Measurements from ENCODE around the gene BAIAP3. TPM values are rescaled to one million over a fixed set of nuclear protein-coding genes. Genes with fewer than 3 reads are reported as not detected.
"Not testable (repeated sequence)": the region's sequence is repeated elsewhere in the genome, so short reads cannot be mapped to it uniquely, and the experiment has no call there.

Gene BAIAP3
- total and polyA plus RNA-seq, 2 donors (not counting 3 experiments of a cell fraction or from before 2014, with no cell fraction given) = 0.36 to 0.66 TPM

DNA sequence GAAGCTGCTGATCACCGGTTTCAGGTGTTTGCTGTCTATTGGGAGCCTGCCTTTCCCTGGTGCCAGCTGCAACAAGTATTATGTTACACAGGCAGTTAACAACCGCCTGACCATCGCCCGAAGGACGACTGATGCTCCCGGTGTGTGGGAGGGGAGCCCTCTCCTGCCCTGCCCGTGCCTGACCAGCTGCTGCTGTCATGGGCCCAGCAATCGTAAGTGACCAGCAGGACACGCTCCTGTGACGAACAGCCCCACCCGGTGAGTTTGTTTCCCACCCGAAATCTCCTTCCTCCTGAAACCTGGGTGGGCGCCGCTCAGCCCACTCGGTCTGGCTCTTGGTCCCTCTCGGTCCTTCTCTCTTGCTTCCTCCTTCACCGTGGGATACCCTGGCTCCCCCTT, 41.9 kb upstream of the BAIAP3 start:
- intact Hi-C loops (cut with micrococcal nuclease) = no loop called here

DNA sequence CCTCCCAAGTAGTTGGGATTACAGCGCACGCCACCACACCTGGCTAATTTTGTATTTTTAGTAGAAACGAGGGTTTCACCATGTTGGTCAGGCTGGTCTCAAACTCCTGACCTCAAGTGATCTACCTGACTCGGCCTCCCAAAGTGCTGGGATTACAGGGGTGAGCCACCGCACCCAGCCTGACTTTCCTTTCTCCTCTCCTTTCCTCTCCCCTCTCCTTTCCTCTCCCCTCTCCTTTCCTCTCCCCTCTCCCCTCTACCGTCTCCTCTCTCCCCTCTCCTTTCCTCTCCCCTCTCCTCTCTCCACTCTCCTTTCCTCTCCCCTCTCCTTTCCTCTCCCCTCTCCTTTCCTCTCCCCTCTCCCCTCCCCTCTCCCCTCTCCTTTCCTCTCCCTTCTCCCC, 41.2 kb upstream of the BAIAP3 start:
- BruUV-seq (replicated peaks); DNase-seq (ENCODE audit: low read depth, low spot score); H3K4me3 ChIP-seq (replicated peaks in 1 of 3; ENCODE audit: insufficient read depth in 1 of 3, low read depth in 1 of 3, low read length in 3 of 3); intact Hi-C loops (cut with micrococcal nuclease); H4K20me1 ChIP-seq (replicated peaks; ENCODE audit: control insufficient read depth, extremely low read depth, insufficient read depth, low read length); H3K79me2 ChIP-seq (ENCODE audit: control insufficient read depth, insufficient read depth, low read length); H3K27ac ChIP-seq (ENCODE audit: insufficient read depth, low read depth, low read length); CTCF ChIA-PET; H3K4me2 ChIP-seq (ENCODE audit: insufficient read depth, low read length); H2AFZ ChIP-seq (ENCODE audit: low read depth, low read length); dilution Hi-C loops (cut with MboI; ENCODE audit: extremely low pct_ligation_motif_present, low sequenced_read_pairs); FAIRE-seq; H3K36me3 ChIP-seq (ENCODE audit: control insufficient read depth in 2 of 2, extremely low read depth in 1 of 2, insufficient read depth in 2 of 2, low read length in 2 of 2); H3K9ac ChIP-seq (replicated peaks; ENCODE audit: extremely low read depth, insufficient read depth, low read length); H3K9me3 ChIP-seq (replicated peaks; ENCODE audit: control insufficient read depth, insufficient read depth, low read length); H3K4me1 ChIP-seq (ENCODE audit: control insufficient read depth, extremely low read depth, insufficient read depth, low read length); H3K9me1 ChIP-seq (replicated peaks; ENCODE audit: control insufficient read depth, extremely low read depth, insufficient read depth, low read length): not testable (repeated sequence)
- POLR2A ChIA-PET = interaction anchor here (0.6 kb wide), 1 partner anchor 293 kb away, joined by 5 read pairs; no protein-coding TSS in a partner anchor
- H3K27me3 ChIP-seq (ENCODE audit: control insufficient read depth in 2 of 2, insufficient read depth in 2 of 2, low read length in 2 of 2) = peaks cover 17 to 18% of the 10 kb centered on the region in 2 experiments

More for the DNA sequence above, 41.9 kb upstream of the BAIAP3 start:
- ChIA-PET CTCF (interaction anchor here (1.4 to 2.5 kb wide), 2 partner anchors 9 to 11 kb away, joined by 3 to 15 read pairs; no protein-coding TSS in a partner anchor), POLR2A (no interaction called here)
- Histone ChIP-seq H3K4me2 (ENCODE audit: insufficient read depth, low read length) (no peak overlapping the region), H2AFZ (ENCODE audit: low read depth, low read length) (no peak overlapping the region), H3K36me3 (ENCODE audit: control insufficient read depth in 2 of 2, extremely low read depth in 1 of 2, insufficient read depth in 2 of 2, low read length in 2 of 2) (no peaks in the 10 kb centered on the region), H3K27me3 (ENCODE audit: control insufficient read depth in 2 of 2, insufficient read depth in 2 of 2, low read length in 2 of 2) (peaks cover 17 to 18% of the 10 kb centered on the region in 2 experiments), H4K20me1 (replicated peaks; ENCODE audit: control insufficient read depth, extremely low read depth, insufficient read depth, low read length) (no peaks in the 10 kb centered on the region), H3K4me3 (replicated peaks in 1 of 3; ENCODE audit: insufficient read depth in 1 of 3, low read depth in 1 of 3, low read length in 3 of 3) (no peak overlapping the region), H3K4me1 (ENCODE audit: control insufficient read depth, extremely low read depth, insufficient read depth, low read length) (no peaks in the 10 kb centered on the region), H3K9me3 (replicated peaks; ENCODE audit: control insufficient read depth, insufficient read depth, low read length) (no peaks in the 10 kb centered on the region), H3K9ac (replicated peaks; ENCODE audit: extremely low read depth, insufficient read depth, low read length) (no peak overlapping the region), H3K9me1 (replicated peaks; ENCODE audit: control insufficient read depth, extremely low read depth, insufficient read depth, low read length) (no peaks in the 10 kb centered on the region), H3K27ac (ENCODE audit: insufficient read depth, low read depth, low read length) (no peak overlapping the region), H3K79me2 (ENCODE audit: control insufficient read depth, insufficient read depth, low read length) (no peaks in the 10 kb centered on the region)
- dilution Hi-C loops (cut with MboI; ENCODE audit: extremely low pct_ligation_motif_present, low sequenced_read_pairs) = no loop called here
- TF ChIP-seq, protein P1, sequence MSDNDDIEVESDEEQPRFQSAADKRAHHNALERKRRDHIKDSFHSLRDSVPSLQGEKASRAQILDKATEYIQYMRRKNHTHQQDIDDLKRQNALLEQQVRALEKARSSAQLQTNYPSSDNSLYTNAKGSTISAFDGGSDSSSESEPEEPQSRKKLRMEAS (IDR thresholded peaks at IDR 0.05; ENCODE audit: insufficient read depth, insufficient read length) = no peak
- TF ChIP-seq, protein P2, sequence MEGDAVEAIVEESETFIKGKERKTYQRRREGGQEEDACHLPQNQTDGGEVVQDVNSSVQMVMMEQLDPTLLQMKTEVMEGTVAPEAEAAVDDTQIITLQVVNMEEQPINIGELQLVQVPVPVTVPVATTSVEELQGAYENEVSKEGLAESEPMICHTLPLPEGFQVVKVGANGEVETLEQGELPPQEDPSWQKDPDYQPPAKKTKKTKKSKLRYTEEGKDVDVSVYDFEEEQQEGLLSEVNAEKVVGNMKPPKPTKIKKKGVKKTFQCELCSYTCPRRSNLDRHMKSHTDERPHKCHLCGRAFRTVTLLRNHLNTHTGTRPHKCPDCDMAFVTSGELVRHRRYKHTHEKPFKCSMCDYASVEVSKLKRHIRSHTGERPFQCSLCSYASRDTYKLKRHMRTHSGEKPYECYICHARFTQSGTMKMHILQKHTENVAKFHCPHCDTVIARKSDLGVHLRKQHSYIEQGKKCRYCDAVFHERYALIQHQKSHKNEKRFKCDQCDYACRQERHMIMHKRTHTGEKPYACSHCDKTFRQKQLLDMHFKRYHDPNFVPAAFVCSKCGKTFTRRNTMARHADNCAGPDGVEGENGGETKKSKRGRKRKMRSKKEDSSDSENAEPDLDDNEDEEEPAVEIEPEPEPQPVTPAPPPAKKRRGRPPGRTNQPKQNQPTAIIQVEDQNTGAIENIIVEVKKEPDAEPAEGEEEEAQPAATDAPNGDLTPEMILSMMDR (IDR thresholded peaks at IDR 0.05; ENCODE audit: extremely low read depth in 1 of 2, insufficient read depth in 1 of 2, low read depth in 1 of 2, low read length in 2 of 2) = no peak
- DNase-seq (ENCODE audit: low read depth, low spot score) = no peak
- BruUV-seq (replicated peaks) = no TSS peak
- no peak for FAIRE-seq

DNA sequence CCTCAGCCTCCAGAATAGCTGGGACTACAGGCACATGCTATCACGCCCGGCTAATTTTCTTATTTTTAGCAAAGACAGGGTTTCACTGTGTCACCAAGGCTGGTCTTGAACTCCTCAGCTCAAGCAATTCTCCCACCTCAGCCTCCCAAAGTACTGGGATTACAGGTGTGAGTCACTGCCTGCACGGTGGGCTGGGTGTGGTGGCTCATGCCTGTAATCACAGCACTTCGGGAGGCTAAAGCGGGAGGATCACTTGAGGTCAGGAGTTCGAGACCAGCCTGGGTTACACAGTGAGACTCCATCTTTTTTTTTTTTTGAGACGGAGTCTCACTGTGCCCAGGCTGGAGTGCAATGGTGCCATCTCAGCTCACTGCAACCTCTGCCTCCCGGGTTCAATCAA, 40.6 kb upstream of the BAIAP3 start:
- H3K9ac ChIP-seq (replicated peaks; ENCODE audit: extremely low read depth, insufficient read depth, low read length); H3K4me1 ChIP-seq (ENCODE audit: control insufficient read depth, extremely low read depth, insufficient read depth, low read length); H3K4me2 ChIP-seq (ENCODE audit: insufficient read depth, low read length); H3K4me3 ChIP-seq (replicated peaks in 1 of 3; ENCODE audit: insufficient read depth in 1 of 3, low read depth in 1 of 3, low read length in 3 of 3); H2AFZ ChIP-seq (ENCODE audit: low read depth, low read length); H3K79me2 ChIP-seq (ENCODE audit: control insufficient read depth, insufficient read depth, low read length); H3K36me3 ChIP-seq (ENCODE audit: control insufficient read depth in 2 of 2, extremely low read depth in 1 of 2, insufficient read depth in 2 of 2, low read length in 2 of 2); H3K9me3 ChIP-seq (replicated peaks; ENCODE audit: control insufficient read depth, insufficient read depth, low read length); H3K9me1 ChIP-seq (replicated peaks; ENCODE audit: control insufficient read depth, extremely low read depth, insufficient read depth, low read length); H4K20me1 ChIP-seq (replicated peaks; ENCODE audit: control insufficient read depth, extremely low read depth, insufficient read depth, low read length); FAIRE-seq; POLR2A ChIA-PET; H3K27ac ChIP-seq (ENCODE audit: insufficient read depth, low read depth, low read length); dilution Hi-C loops (cut with MboI; ENCODE audit: extremely low pct_ligation_motif_present, low sequenced_read_pairs); intact Hi-C loops (cut with micrococcal nuclease); BruUV-seq (replicated peaks); CTCF ChIA-PET; DNase-seq (ENCODE audit: low read depth, low spot score): not testable (repeated sequence)
- H3K27me3 ChIP-seq (ENCODE audit: control insufficient read depth in 2 of 2, insufficient read depth in 2 of 2, low read length in 2 of 2) = peaks cover 15% of the 10 kb centered on the region in 2 experiments
